Skeletal muscle tissue (tissue), 4 donors: ENCODE measurements around the gene SRGAP2C. TPM values are rescaled to one million over a fixed set of nuclear protein-coding genes. Genes with fewer than 3 reads are reported as not detected.
"Not testable (repeated sequence)": the region's sequence is repeated elsewhere in the genome, so short reads cannot be mapped to it uniquely, and the experiment has no call there.

Source experiments
- H3K27ac ChIP-seq: one replicate; pipeline ENCODE4 v1.7.0; 2013; ENCODE audit warnings: mild to moderate bottlenecking, low read depth, low read length, inconsistent platforms
- H3K27me3 ChIP-seq, 3 donors: one replicate each; pipeline ENCODE4 v1.7.0; 2013; ENCODE audit warnings: low read length in 3 of 3; ENCODE audit not compliant: control insufficient read depth in 3 of 3, insufficient read depth in 3 of 3
- H3K36me3 ChIP-seq, 3 donors: one replicate each; pipeline ENCODE4 v1.7.0; 2013; ENCODE audit warnings: low read length in 3 of 3; ENCODE audit not compliant: control insufficient read depth in 3 of 3, insufficient read depth in 3 of 3
- H3K4me1 ChIP-seq, 3 donors: one replicate each; pipeline ENCODE4 v1.7.0; 2013; ENCODE audit warnings: low read length in 3 of 3, mild to moderate bottlenecking in 3 of 3; ENCODE audit not compliant: control insufficient read depth in 3 of 3, insufficient read depth in 3 of 3
- H3K4me3 ChIP-seq, 3 donors: one replicate each; pipeline ENCODE4 v1.7.0; 2013; ENCODE audit warnings: low read length in 3 of 3
- H3K9ac ChIP-seq, 3 donors: one replicate each; pipeline ENCODE4 v1.7.0; 2013; ENCODE audit warnings: low read length in 3 of 3, mild to moderate bottlenecking in 3 of 3, moderate library complexity in 2 of 3, low read depth in 1 of 3
- H3K9me3 ChIP-seq, 3 donors: one replicate each; pipeline ENCODE4 v1.7.0; 2013; ENCODE audit warnings: low read length in 3 of 3; ENCODE audit not compliant: control insufficient read depth in 3 of 3
- total RNA-seq: library from RNA; depleted of rRNA; stranded (reverse); fragments of >200 nt; gene quantifications from one replicate; pipeline ENCODE4 v1.2.3, GENCODE V29; 2014
- donor health status: Osteomylitis.

Gene SRGAP2C
- total RNA-seq, 1 donor from 2014 or later: 14.6 TPM

- H3K36me3 ChIP-seq, H3K27ac ChIP-seq, H3K27me3 ChIP-seq, H3K4me1 ChIP-seq, H3K4me3 ChIP-seq, H3K9ac ChIP-seq, H3K9me3 ChIP-seq: not testable (repeated sequence)
Observed at GRCh38 chr1:121278777-121279547, 94.2 kb downstream of the SRGAP2C start.

- H3K9me3 ChIP-seq, H3K4me3 ChIP-seq, H3K9ac ChIP-seq, H3K27ac ChIP-seq, H3K27me3 ChIP-seq, H3K4me1 ChIP-seq, H3K36me3 ChIP-seq: not testable (repeated sequence)
Observed at GRCh38 chr1:121279548-121279898, 94.7 kb downstream of the SRGAP2C start.

GRCh38 chr1:121280699-121281317 lies 96.0 kb downstream of the SRGAP2C start:
- H3K36me3 ChIP-seq, H3K9ac ChIP-seq, H3K27me3 ChIP-seq, H3K9me3 ChIP-seq, H3K4me3 ChIP-seq, H3K27ac ChIP-seq, H3K4me1 ChIP-seq: not testable (repeated sequence)

GRCh38 chr1:121281480-121281879 lies 96.7 kb downstream of the SRGAP2C start:
- not testable (repeated sequence) for H3K9ac ChIP-seq, H3K27ac ChIP-seq, H3K36me3 ChIP-seq, H3K4me3 ChIP-seq, H3K9me3 ChIP-seq, H3K27me3 ChIP-seq, H3K4me1 ChIP-seq

- not testable (repeated sequence) for H3K9ac ChIP-seq, H3K27ac ChIP-seq, H3K27me3 ChIP-seq, H3K4me1 ChIP-seq, H3K4me3 ChIP-seq, H3K9me3 ChIP-seq, H3K36me3 ChIP-seq
Observed at GRCh38 chr1:121283587-121284180, 98.9 kb downstream of the SRGAP2C start.

- not testable (repeated sequence) for H3K4me3 ChIP-seq, H3K9me3 ChIP-seq, H3K4me1 ChIP-seq, H3K27me3 ChIP-seq, H3K27ac ChIP-seq, H3K9ac ChIP-seq, H3K36me3 ChIP-seq
Observed at GRCh38 chr1:121292590-121292989, 107.8 kb downstream of the SRGAP2C start.

- not testable (repeated sequence) for H3K9ac ChIP-seq, H3K4me3 ChIP-seq, H3K4me1 ChIP-seq, H3K27ac ChIP-seq, H3K36me3 ChIP-seq, H3K9me3 ChIP-seq, H3K27me3 ChIP-seq
Observed at GRCh38 chr1:121293263-121294204, 108.8 kb downstream of the SRGAP2C start.

GRCh38 chr1:121294205-121294570 lies 109.4 kb downstream of the SRGAP2C start:
- H3K27ac ChIP-seq, H3K4me3 ChIP-seq, H3K4me1 ChIP-seq, H3K27me3 ChIP-seq, H3K9me3 ChIP-seq, H3K36me3 ChIP-seq, H3K9ac ChIP-seq: not testable (repeated sequence)

GRCh38 chr1:121296563-121296962 lies 111.8 kb downstream of the SRGAP2C start:
- H3K27me3 ChIP-seq, H3K9me3 ChIP-seq, H3K9ac ChIP-seq, H3K4me3 ChIP-seq, H3K27ac ChIP-seq, H3K36me3 ChIP-seq, H3K4me1 ChIP-seq: not testable (repeated sequence)

GRCh38 chr1:121298529-121298928 lies 113.8 kb downstream of the SRGAP2C start:
- H3K36me3 ChIP-seq: not testable (repeated sequence)

More at GRCh38 chr1:121298529-121298928, 113.8 kb downstream of the SRGAP2C start:
- not testable (repeated sequence) for H3K4me3 ChIP-seq, H3K9ac ChIP-seq, H3K9me3 ChIP-seq, H3K4me1 ChIP-seq, H3K27me3 ChIP-seq, H3K27ac ChIP-seq
